ENCODE measurements around the gene CAMK4. TPM values are rescaled to one million over a fixed set of nuclear protein-coding genes. Genes with fewer than 3 reads are reported as not detected.

CAMK4 gene
- total RNA-seq, 1 experiment from 2014 or later: 6.3 TPM

GRCh38 chr5:111187079-111187478 lies 37.1 kb upstream of the CAMK4 start:
- no peak overlapping the region for H3T11ph ChIP-seq (ENCODE audit: low read length)
- no peak overlapping the region for H2AK5ac ChIP-seq (ENCODE audit: insufficient read length, low read length)
- no peak overlapping the region for H2BK20ac ChIP-seq (ENCODE audit: low read depth, low read length, poor library complexity, severe bottlenecking)
- Mint-ChIP-seq H3K36me3 (ENCODE audit: insufficient read depth in 1 of 3, low read depth in 3 of 3) (no peaks in the 10 kb centered on the region), H3K9me3 (no peaks in the 10 kb centered on the region), H3K4me3 (no peak overlapping the region), H3K4me1 (peaks cover 6% of the 10 kb centered on the region in 2 experiments), H3K27ac (no peak overlapping the region), H3K27me3 (ENCODE audit: low read depth) (0 out of 2 replicates have a peak, but pooled peaks cover 4% of the 10 kb centered on the region)
- H4K8ac ChIP-seq (replicated peaks; ENCODE audit: insufficient read length, low read depth, low read length): no peak overlapping the region
- H3K9me3 ChIP-seq (ENCODE audit: control insufficient read depth, low read depth, low read length): no peaks in the 10 kb centered on the region
- no peaks in the 10 kb centered on the region for H3K79me1 ChIP-seq (ENCODE audit: insufficient read depth, low read depth, low read length, poor library complexity, severe bottlenecking)
- no peaks in the 10 kb centered on the region for H3K4me1 ChIP-seq (ENCODE audit: insufficient read depth, low read length)
- H3K23ac ChIP-seq (ENCODE audit: insufficient read length, low read depth, low read length): no peak overlapping the region
- no peak overlapping the region for H3K4ac ChIP-seq (ENCODE audit: low read depth, low read length)
- H4K5ac ChIP-seq (ENCODE audit: insufficient read length, low read depth, low read length): no peak overlapping the region
- H2BK15ac ChIP-seq (ENCODE audit: low read depth, low read length): no peak overlapping the region
- no peak for TF ChIP-seq CTCF (conservative IDR thresholded peaks at IDR 0.05)
- H3K79me2 ChIP-seq (ENCODE audit: insufficient read depth, low read length): no peaks in the 10 kb centered on the region
- no peak for DNase-seq
- H3K23me2 ChIP-seq (ENCODE audit: insufficient read length, low read depth, low read length, poor library complexity, severe bottlenecking): no peaks in the 10 kb centered on the region
- H3K14ac ChIP-seq (ENCODE audit: insufficient read depth, low read length): no peak overlapping the region
- H2AFZ ChIP-seq (ENCODE audit: low read length): no peak overlapping the region
- H3K18ac ChIP-seq (ENCODE audit: insufficient read length, low read depth, low read length): no peak overlapping the region
- H2BK120ac ChIP-seq (ENCODE audit: low read depth, low read length, poor library complexity, severe bottlenecking): no peak overlapping the region
- H3K9ac ChIP-seq (ENCODE audit: extremely low read depth, insufficient read length, low read length): no peak overlapping the region
- no CpG with 5 or more reads among the region's 1 CpG for WGBS (ENCODE audit: extremely low coverage, insufficient read length, low lambda C conversion rate)
- no peaks in the 10 kb centered on the region for H4K20me1 ChIP-seq (ENCODE audit: control insufficient read depth, insufficient read depth, insufficient read length)
- H3K27ac ChIP-seq (ENCODE audit: insufficient read length, low read depth, low read length): no peak overlapping the region
- H2BK12ac ChIP-seq (ENCODE audit: insufficient read length, low read depth, low read length): no peak overlapping the region
- H2BK5ac ChIP-seq (ENCODE audit: insufficient read length, low read length): no peak overlapping the region
- H3K27me3 ChIP-seq (ENCODE audit: insufficient read depth, low read length): no peaks in the 10 kb centered on the region
- no peak overlapping the region for H4K91ac ChIP-seq (ENCODE audit: insufficient read length, low read depth, low read length)
- no peak overlapping the region for H3K4me2 ChIP-seq (ENCODE audit: insufficient read depth, insufficient read length, low read length)
- H3K56ac ChIP-seq (ENCODE audit: insufficient read length, low read depth, low read length): no peak overlapping the region
